Adrenal gland (tissue), 5 donors: ENCODE results near the gene BCAS4.

Experiments used
- POLR2A ChIP-seq, 2 donors: fragments of 450-650 bp; IDR thresholded peaks; one replicate each; pipeline ENCODE4 v1.6.1; 2017; ENCODE audit warnings: antibody characterized with exemption in 2 of 2, mild to moderate bottlenecking in 2 of 2, moderate library complexity in 1 of 2
- TF ChIP-seq, protein P1 (sequence below), 6 experiments: fragments of 450-650 bp in 4 of 6; fragments of 200-600 bp in 2 of 6; sonication (generic) in 1 of 6; IDR thresholded peaks; 1 replicate in 5 of 6; 2 replicates in 1 of 6; pipeline versions ENCODE4 v1.5.1 to v1.8.0; 2016 to 2021; ENCODE audit warnings: antibody characterized with exemption in 6 of 6, mild to moderate bottlenecking in 2 of 6, moderate library complexity in 1 of 6
- donor health status: DM: no; HTN: no; CAD: no.

DNA sequence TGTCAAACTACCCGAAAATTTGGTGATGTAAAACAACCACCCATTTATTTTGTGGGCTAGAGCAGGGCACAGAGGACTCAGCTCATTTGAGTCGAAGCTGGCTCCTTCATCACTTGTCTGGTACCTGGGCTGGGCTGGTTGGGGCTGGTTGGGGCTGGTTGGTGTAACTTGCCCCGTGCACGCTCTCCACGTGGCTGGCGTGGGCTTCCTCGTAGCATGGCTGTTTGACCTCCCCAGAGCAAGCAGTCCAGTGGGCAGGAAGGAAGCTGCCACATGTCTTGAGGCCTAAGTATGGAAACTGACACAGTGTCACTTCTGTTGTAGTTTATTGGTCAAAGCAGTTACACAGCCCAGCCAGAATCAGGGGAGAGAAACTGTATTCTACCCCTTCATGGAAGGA lies 27.1 kb downstream of the BCAS4 start:
- TF ChIP-seq, protein P1, sequence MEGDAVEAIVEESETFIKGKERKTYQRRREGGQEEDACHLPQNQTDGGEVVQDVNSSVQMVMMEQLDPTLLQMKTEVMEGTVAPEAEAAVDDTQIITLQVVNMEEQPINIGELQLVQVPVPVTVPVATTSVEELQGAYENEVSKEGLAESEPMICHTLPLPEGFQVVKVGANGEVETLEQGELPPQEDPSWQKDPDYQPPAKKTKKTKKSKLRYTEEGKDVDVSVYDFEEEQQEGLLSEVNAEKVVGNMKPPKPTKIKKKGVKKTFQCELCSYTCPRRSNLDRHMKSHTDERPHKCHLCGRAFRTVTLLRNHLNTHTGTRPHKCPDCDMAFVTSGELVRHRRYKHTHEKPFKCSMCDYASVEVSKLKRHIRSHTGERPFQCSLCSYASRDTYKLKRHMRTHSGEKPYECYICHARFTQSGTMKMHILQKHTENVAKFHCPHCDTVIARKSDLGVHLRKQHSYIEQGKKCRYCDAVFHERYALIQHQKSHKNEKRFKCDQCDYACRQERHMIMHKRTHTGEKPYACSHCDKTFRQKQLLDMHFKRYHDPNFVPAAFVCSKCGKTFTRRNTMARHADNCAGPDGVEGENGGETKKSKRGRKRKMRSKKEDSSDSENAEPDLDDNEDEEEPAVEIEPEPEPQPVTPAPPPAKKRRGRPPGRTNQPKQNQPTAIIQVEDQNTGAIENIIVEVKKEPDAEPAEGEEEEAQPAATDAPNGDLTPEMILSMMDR (IDR thresholded peaks at IDR 0.05) = no peak
- TF ChIP-seq POLR2A (IDR thresholded peaks at IDR 0.05) = no peak
